Ovary (tissue), 3 donors: ENCODE data around the gene BEX1.

Experiments
- EP300 ChIP-seq: sonication (generic); formaldehyde crosslinking; IDR thresholded peaks from one replicate; pipeline ENCODE4 v1.6.1; 2017; ENCODE audit warnings: antibody characterized with exemption
- TF ChIP-seq, protein P1 (sequence below), 3 donors: fragments of 450-650 bp in 2 of 3; fragments of 200-600 bp in 1 of 3; IDR thresholded peaks; one replicate each; pipeline versions ENCODE4 v1.5.1 to v1.8.0; 2016 to 2022; ENCODE audit warnings: antibody characterized with exemption in 3 of 3, mild to moderate bottlenecking in 1 of 3
- donor health status: DM: no; HTN: no; CAD: no.

DNA sequence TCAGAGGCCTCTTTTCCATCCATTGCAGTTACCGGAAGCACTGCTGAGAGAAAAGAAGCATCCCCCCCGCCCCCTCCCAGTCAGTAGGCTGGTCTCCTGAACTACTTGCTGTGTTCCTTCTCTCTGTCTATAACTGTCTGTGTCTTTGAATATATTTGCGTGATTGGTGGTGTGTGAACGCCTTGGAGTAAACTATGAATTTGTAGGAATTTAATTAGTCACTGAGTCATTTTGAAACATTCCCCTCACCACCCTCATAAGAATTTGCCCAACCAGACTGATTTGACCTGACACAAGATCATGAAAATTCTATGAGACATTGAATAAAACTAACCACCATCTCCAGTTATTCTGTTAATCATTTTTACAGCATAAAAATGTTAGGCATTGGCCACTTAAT, 35.7 kb upstream of the BEX1 start:
- TF ChIP-seq, protein P1, sequence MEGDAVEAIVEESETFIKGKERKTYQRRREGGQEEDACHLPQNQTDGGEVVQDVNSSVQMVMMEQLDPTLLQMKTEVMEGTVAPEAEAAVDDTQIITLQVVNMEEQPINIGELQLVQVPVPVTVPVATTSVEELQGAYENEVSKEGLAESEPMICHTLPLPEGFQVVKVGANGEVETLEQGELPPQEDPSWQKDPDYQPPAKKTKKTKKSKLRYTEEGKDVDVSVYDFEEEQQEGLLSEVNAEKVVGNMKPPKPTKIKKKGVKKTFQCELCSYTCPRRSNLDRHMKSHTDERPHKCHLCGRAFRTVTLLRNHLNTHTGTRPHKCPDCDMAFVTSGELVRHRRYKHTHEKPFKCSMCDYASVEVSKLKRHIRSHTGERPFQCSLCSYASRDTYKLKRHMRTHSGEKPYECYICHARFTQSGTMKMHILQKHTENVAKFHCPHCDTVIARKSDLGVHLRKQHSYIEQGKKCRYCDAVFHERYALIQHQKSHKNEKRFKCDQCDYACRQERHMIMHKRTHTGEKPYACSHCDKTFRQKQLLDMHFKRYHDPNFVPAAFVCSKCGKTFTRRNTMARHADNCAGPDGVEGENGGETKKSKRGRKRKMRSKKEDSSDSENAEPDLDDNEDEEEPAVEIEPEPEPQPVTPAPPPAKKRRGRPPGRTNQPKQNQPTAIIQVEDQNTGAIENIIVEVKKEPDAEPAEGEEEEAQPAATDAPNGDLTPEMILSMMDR (IDR thresholded peaks at IDR 0.05), result no peak
- TF ChIP-seq EP300, result no peak
